Mesenchymal stem cell (in vitro differentiated cells and primary cell): ENCODE data around the gene DNAJA4.
A peak's percentile ranks its signal among the peaks of the same experiment; 100 is the strongest.

Experiments
- DNase-seq: peaks from one replicate; pipeline ENCODE4 v3.0.0-alpha.2; 2013
- H2AFZ ChIP-seq: one replicate; pipeline ENCODE4 v1.6.1; 2013; ENCODE audit warnings: low read depth, mild to moderate bottlenecking, control low read depth, inconsistent platforms, low read length, moderate library complexity
- H2AK5ac ChIP-seq: 2 replicates; pipeline ENCODE4 v1.6.1; 2013; ENCODE audit warnings: low read length, moderate library complexity, mild to moderate bottlenecking, inconsistent platforms; ENCODE audit not compliant: severe bottlenecking
- H2BK120ac ChIP-seq: one replicate; pipeline ENCODE4 v1.6.1; 2013; ENCODE audit warnings: low read depth, mild to moderate bottlenecking, inconsistent platforms, low read length, moderate library complexity
- H2BK12ac ChIP-seq, 2 experiments: one replicate each; pipeline ENCODE4 v1.6.1; 2013; ENCODE audit warnings: inconsistent platforms in 2 of 2, low read length in 2 of 2, mild to moderate bottlenecking in 2 of 2, moderate library complexity in 2 of 2, control low read depth in 1 of 2
- H2BK15ac ChIP-seq: one replicate; pipeline ENCODE4 v1.6.1; 2013; ENCODE audit warnings: mild to moderate bottlenecking, low read depth, inconsistent platforms; ENCODE audit not compliant: poor library complexity, severe bottlenecking
- H2BK5ac ChIP-seq: 2 replicates; pipeline ENCODE4 v1.6.1; 2013; ENCODE audit warnings: low read depth, mild to moderate bottlenecking, low read length, control low read depth, inconsistent platforms; ENCODE audit not compliant: poor library complexity, severe bottlenecking
- H3K14ac ChIP-seq, 2 experiments: one replicate each; pipeline ENCODE4 v1.6.1; 2013; ENCODE audit warnings: inconsistent platforms in 2 of 2, low read length in 2 of 2, control low read depth in 1 of 2, mild to moderate bottlenecking in 1 of 2, moderate library complexity in 1 of 2
- H3K18ac ChIP-seq, 2 experiments: one replicate each; pipeline ENCODE4 v1.6.1; 2013; ENCODE audit warnings: inconsistent platforms in 2 of 2, low read length in 2 of 2, control low read depth in 1 of 2, low read depth in 1 of 2, mild to moderate bottlenecking in 1 of 2
- H3K23ac ChIP-seq, 2 experiments: one replicate each; pipeline ENCODE4 v1.6.1; 2013; ENCODE audit warnings: inconsistent platforms in 2 of 2, low read length in 2 of 2, mild to moderate bottlenecking in 2 of 2, moderate library complexity in 2 of 2, control low read depth in 1 of 2
- H3K27ac ChIP-seq: 2 replicates; pipeline ENCODE4 v1.5.1; 2013; ENCODE audit warnings: mild to moderate bottlenecking, moderate library complexity, low read length, control low read depth, inconsistent platforms; ENCODE audit not compliant: poor library complexity, severe bottlenecking
- H3K27me3 ChIP-seq, 2 experiments: 2 replicates each; pipeline versions ENCODE4 v1.6.1 to v1.7.0; 2013; ENCODE audit warnings: low read length in 2 of 2, mild to moderate bottlenecking in 2 of 2, moderate library complexity in 2 of 2, control low read depth in 1 of 2, inconsistent platforms in 1 of 2; ENCODE audit not compliant: control insufficient read depth in 1 of 2, insufficient read depth in 1 of 2
- H3K36me3 ChIP-seq, 2 experiments: 2 replicates each; pipeline versions ENCODE4 v1.6.1 to v1.7.0; 2013; ENCODE audit warnings: low read length in 2 of 2, control low read depth in 1 of 2, inconsistent platforms in 1 of 2, low read depth in 1 of 2, mild to moderate bottlenecking in 1 of 2; ENCODE audit not compliant: insufficient read depth in 2 of 2, control insufficient read depth in 1 of 2
- H3K4ac ChIP-seq, 2 experiments: one replicate each; pipeline ENCODE4 v1.6.1; 2013; ENCODE audit warnings: inconsistent platforms in 2 of 2, low read length in 2 of 2, mild to moderate bottlenecking in 2 of 2, moderate library complexity in 2 of 2, control low read depth in 1 of 2, low read depth in 1 of 2
- H3K4me1 ChIP-seq: 2 replicates; pipeline ENCODE4 v1.6.1; 2013; ENCODE audit warnings: low read depth, low read length, control low read depth; ENCODE audit not compliant: control insufficient read depth, insufficient read depth
- H3K4me2 ChIP-seq: 2 replicates; pipeline ENCODE4 v1.6.1; 2013; ENCODE audit warnings: low read length, mild to moderate bottlenecking, inconsistent platforms; ENCODE audit not compliant: poor library complexity, severe bottlenecking
- H3K4me3 ChIP-seq, 2 experiments: 2 replicates each; pipeline versions ENCODE4 v1.5.1 to v1.7.0; 2013; ENCODE audit warnings: low read length in 2 of 2, mild to moderate bottlenecking in 2 of 2, control low read depth in 1 of 2, low read depth in 1 of 2; ENCODE audit not compliant: insufficient read depth in 1 of 2
- H3K79me1 ChIP-seq: replicated peaks from 2 replicates; pipeline ENCODE4 v1.6.1; 2013; ENCODE audit warnings: mild to moderate bottlenecking, control low read depth, low read length, inconsistent platforms; ENCODE audit not compliant: poor library complexity, severe bottlenecking
- H3K9ac ChIP-seq: 2 replicates; pipeline ENCODE4 v1.7.0; 2013; ENCODE audit warnings: mild to moderate bottlenecking, low read length, moderate library complexity
- H3K9me3 ChIP-seq: 2 replicates; pipeline ENCODE4 v1.7.0; 2013; ENCODE audit warnings: mild to moderate bottlenecking, low read length; ENCODE audit not compliant: control insufficient read depth
- H4K8ac ChIP-seq: one replicate; pipeline ENCODE4 v1.6.1; 2013; ENCODE audit warnings: inconsistent platforms, mild to moderate bottlenecking, low read length, moderate library complexity
- H4K91ac ChIP-seq: one replicate; pipeline ENCODE4 v1.6.1; 2013; ENCODE audit warnings: mild to moderate bottlenecking, low read length, inconsistent platforms
- WGBS: methylation state at CpG from one replicate; pipeline ENCODE4 v1.1.7; 2013; ENCODE audit warnings: mixed read lengths; 5-methylcytosine and 5-hydroxymethylcytosine counted together

Gene DNAJA4

GRCh38 chr15:78312957-78313356 lies 48.6 kb downstream of the DNAJA4 start:
- H2BK15ac ChIP-seq = no peak overlapping the region
- no peaks in the 10 kb centered on the region for H3K36me3 ChIP-seq
- H3K4me1 ChIP-seq = peaks cover 5% of the 10 kb centered on the region
- H3K18ac ChIP-seq = no peak overlapping the region
- no peak overlapping the region for H4K91ac ChIP-seq
- no peak overlapping the region for H3K4me2 ChIP-seq
- no peaks in the 10 kb centered on the region for H3K9me3 ChIP-seq
- H3K27ac ChIP-seq = no peak overlapping the region
- H3K9ac ChIP-seq = no peak overlapping the region
- no peak overlapping the region for H2BK5ac ChIP-seq
- no peak overlapping the region for H3K14ac ChIP-seq
- H3K23ac ChIP-seq = no peak overlapping the region
- no peak overlapping the region for H2BK120ac ChIP-seq
- no peaks in the 10 kb centered on the region for H3K79me1 ChIP-seq
- peaks cover 0 to 35% of the 10 kb centered on the region in 2 experiments for H3K27me3 ChIP-seq
- no peak overlapping the region for H3K4ac ChIP-seq
- no peak overlapping the region for H3K4me3 ChIP-seq
- WGBS = 84% methylated on average over 5 of the region's 5 CpGs
- H2AFZ ChIP-seq = no peak overlapping the region
- H2AK5ac ChIP-seq = no peak overlapping the region
- H2BK12ac ChIP-seq = no peak overlapping the region
- H4K8ac ChIP-seq = no peak overlapping the region
- DNase-seq = no peak

GRCh38 chr15:78313383-78313782 lies 49.0 kb downstream of the DNAJA4 start:
- Histone ChIP-seq H2BK15ac (no peak overlapping the region), H2BK12ac (no peak overlapping the region), H3K36me3 (no peaks in the 10 kb centered on the region), H2AFZ (no peak overlapping the region), H3K9ac (no peak overlapping the region), H3K4me3 (no peak overlapping the region), H3K4me1 (peaks cover 5% of the 10 kb centered on the region), H3K27ac (no peak overlapping the region), H3K4ac (no peak overlapping the region), H3K9me3 (no peaks in the 10 kb centered on the region), H2BK5ac (no peak overlapping the region), H4K8ac (no peak overlapping the region), H3K27me3 (peaks cover 0 to 35% of the 10 kb centered on the region in 2 experiments), H3K79me1 (no peaks in the 10 kb centered on the region), H4K91ac (no peak overlapping the region), H3K18ac (no peak overlapping the region), H3K4me2 (no peak overlapping the region), H2AK5ac (no peak overlapping the region), H3K23ac (no peak overlapping the region), H3K14ac (peak overlapping the region in 1 of 2 experiments; percentile 67), H2BK120ac (no peak overlapping the region)
- 74% methylated on average over 8 of the region's 8 CpGs for WGBS
- DNase-seq = no peak

DNA sequence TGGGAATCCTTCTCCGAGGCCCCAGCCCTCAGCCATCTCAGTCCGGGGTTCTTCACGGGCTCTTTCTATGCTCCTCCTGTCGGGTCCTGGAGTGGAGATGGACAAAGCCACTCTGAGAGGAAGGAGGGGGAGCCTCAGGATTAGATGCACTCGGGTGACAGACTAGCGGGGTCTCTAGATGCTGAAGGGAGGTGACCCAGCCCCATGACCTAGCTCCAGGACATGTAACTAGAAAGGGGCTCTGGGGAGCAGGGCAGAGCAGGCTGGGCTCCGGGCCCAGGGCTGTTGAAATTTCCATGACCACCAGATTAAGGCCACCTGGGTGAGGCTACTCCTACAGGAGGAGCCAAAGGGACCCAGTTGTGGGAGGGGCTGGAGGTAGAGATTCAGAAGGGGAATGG lies 49.8 kb downstream of the DNAJA4 start:
- peaks cover 3% of the 10 kb centered on the region for H3K4me1 ChIP-seq
- no peak overlapping the region for H3K14ac ChIP-seq
- WGBS = 87% methylated on average over 7 of the region's 7 CpGs
- no peaks in the 10 kb centered on the region for H3K36me3 ChIP-seq
- no peak overlapping the region for H3K4me3 ChIP-seq
- no peak overlapping the region for H3K9ac ChIP-seq
- H2AK5ac ChIP-seq = no peak overlapping the region
- H3K9me3 ChIP-seq = no peaks in the 10 kb centered on the region
- no peak overlapping the region for H2BK5ac ChIP-seq
- no peak overlapping the region for H3K23ac ChIP-seq
- H3K27me3 ChIP-seq = peaks cover 0 to 35% of the 10 kb centered on the region in 2 experiments
- H2BK12ac ChIP-seq = no peak overlapping the region
- no peak overlapping the region for H2BK120ac ChIP-seq
- no peaks in the 10 kb centered on the region for H3K79me1 ChIP-seq
- no peak overlapping the region for H4K8ac ChIP-seq
- no peak overlapping the region for H3K4ac ChIP-seq
- no peak overlapping the region for H3K4me2 ChIP-seq
- no peak overlapping the region for H4K91ac ChIP-seq
- peak overlapping the region; percentile 33 for H2BK15ac ChIP-seq
- H2AFZ ChIP-seq = no peak overlapping the region
- no peak overlapping the region for H3K18ac ChIP-seq
- no peak overlapping the region for H3K27ac ChIP-seq
- no peak for DNase-seq

DNA sequence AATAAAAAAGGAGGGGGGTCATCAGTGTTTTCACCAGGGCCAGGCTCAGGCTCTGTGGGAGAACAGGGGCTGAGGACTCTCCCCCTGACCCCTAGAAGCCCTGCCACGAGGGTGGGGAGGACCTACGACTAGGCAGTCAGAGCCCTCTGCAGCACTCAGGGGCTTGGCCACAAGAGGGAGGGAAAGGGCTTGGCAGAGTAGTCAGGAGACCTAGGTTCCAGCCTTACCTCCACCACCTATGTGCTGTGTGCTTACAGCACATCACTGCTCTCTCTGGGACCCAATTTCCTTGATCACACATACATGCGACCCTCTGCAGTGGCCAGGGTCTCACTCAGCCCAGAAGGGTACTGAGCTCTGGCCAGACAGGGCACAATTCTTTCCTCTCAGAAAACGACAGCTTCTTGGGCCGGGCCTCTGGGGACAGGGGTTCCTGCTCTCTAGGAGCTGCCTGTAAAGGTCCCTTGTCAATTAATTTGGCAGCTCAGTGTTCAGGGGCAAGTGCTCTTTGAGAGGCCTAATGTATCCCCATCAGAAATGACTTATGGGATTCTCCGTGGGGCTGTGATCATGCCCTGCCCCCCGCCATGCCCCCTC lies 51.4 kb downstream of the DNAJA4 start:
- no peak overlapping the region for H4K91ac ChIP-seq
- no peak overlapping the region for H3K4ac ChIP-seq
- H2AFZ ChIP-seq = no peak overlapping the region
- H3K27ac ChIP-seq = no peak overlapping the region
- no peaks in the 10 kb centered on the region for H3K79me1 ChIP-seq
- H3K14ac ChIP-seq = no peak overlapping the region
- 74% methylated on average over 7 of the region's 7 CpGs for WGBS
- no peak overlapping the region for H2BK15ac ChIP-seq
- H3K27me3 ChIP-seq = peaks cover 0 to 39% of the 10 kb centered on the region in 2 experiments
- no peak overlapping the region for H3K9ac ChIP-seq
- DNase-seq = no peak
- no peak overlapping the region for H3K4me2 ChIP-seq
- H3K18ac ChIP-seq = no peak overlapping the region
- H2BK12ac ChIP-seq = no peak overlapping the region
- H4K8ac ChIP-seq = no peak overlapping the region
- no peaks in the 10 kb centered on the region for H3K36me3 ChIP-seq
- H3K4me3 ChIP-seq = no peak overlapping the region
- no peak overlapping the region for H2BK120ac ChIP-seq
- no peak overlapping the region for H3K23ac ChIP-seq
- no peak overlapping the region for H2BK5ac ChIP-seq
- peaks cover 3% of the 10 kb centered on the region for H3K4me1 ChIP-seq
- H3K9me3 ChIP-seq = no peaks in the 10 kb centered on the region
- no peak overlapping the region for H2AK5ac ChIP-seq
